ENCODE data around the gene IGFLR1. TPM values are rescaled to one million over a fixed set of nuclear protein-coding genes. Genes with fewer than 3 reads are reported as not detected.

Gene IGFLR1
- total and polyA plus RNA-seq, 8 donors, result 1.3 to 17.3 (median 7.3) TPM

DNA sequence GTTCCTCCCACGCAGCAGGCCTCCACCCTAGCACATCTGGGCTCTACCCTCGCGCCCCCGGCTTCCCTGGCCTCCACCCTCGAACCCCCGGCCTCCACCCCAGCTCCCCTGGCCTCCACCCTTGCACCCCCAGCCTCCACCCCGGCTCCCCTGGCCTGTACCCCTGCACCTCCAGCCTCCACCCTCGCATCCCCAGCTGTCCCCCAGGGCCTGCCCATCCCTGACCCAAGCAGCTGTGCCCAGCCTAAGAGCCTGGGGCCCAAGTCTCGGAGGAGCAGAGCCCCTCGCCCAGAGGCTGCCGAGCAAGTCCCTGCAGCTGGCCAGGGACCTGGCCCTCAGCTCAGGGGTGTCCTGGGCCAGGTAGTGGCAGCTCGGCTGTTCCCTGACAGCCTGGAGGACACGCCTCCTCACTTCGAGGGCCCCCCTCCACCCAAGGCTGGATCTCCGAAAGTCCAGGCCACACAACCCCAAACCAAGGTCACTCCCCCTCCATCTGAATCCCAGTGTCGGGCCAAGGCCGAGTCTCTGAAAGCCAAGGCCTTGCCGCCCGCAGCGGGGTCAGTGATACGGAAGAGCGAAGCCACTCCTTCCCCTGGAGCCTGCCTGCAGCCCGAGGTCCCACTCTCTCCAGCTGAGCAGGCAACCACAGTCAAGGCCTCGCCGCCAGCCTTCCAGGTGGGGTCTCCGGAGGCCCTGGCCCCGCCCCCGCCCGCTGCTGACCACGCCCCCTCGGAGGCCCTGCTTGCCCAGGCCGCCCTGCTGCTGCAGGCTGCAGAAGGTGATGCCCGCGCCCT, 25.2 kb upstream of the IGFLR1 start:
- no peak overlapping the region for H3K4me3 ChIP-seq
- peak; percentile 64 to 85 (median 68) for DNase-seq
- H3K27me3 ChIP-seq, result no peaks in the 10 kb centered on the region

DNA sequence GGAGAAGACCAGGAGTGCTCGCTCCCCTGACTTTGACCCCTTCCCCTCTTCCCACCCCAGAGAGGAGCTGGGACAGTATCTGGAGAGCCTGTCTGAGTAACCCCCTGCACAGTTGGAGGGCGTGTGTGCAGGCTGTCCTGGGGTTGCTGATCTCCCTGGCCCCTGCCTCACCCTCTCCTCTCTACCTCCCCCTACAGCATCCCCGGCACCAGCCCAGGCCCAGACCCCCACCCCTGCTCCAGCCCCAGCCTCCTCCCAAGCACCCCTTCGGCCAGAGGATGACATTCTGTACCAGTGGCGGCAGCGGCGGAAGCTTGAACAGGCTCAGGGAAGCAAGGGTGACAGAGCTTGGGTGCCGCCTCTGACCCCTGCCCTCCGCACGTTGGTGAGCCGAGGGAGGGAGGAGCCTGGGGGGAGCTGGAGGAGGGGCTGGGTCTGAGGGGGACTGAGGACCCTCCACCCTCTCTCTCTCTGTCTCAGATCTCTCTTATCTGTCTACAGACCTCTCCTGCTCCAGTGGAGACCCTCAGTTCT, 24.4 kb upstream of the IGFLR1 start:
- Histone ChIP-seq H3K4me1 (peaks cover 0 to 3% (median 0%) of the 10 kb centered on the region in 3 donors), H3K27ac (no peak overlapping the region), H3K36me3 (no peaks in the 10 kb centered on the region), H3K27me3 (no peaks in the 10 kb centered on the region), H3K9me3 (no peaks in the 10 kb centered on the region), H3K4me3 (no peak overlapping the region)
- intact Hi-C loops (cut with DNase I), result no loop called here
- DNase-seq (peak in 2 of 6 donors; percentile 27 to 58), ATAC-seq (no peak), FAIRE-seq (no peak)
- WGBS, 2 donors, result 86 to 87% methylated on average over 11 of the region's 11 CpGs
- TF ChIP-seq, protein P1, sequence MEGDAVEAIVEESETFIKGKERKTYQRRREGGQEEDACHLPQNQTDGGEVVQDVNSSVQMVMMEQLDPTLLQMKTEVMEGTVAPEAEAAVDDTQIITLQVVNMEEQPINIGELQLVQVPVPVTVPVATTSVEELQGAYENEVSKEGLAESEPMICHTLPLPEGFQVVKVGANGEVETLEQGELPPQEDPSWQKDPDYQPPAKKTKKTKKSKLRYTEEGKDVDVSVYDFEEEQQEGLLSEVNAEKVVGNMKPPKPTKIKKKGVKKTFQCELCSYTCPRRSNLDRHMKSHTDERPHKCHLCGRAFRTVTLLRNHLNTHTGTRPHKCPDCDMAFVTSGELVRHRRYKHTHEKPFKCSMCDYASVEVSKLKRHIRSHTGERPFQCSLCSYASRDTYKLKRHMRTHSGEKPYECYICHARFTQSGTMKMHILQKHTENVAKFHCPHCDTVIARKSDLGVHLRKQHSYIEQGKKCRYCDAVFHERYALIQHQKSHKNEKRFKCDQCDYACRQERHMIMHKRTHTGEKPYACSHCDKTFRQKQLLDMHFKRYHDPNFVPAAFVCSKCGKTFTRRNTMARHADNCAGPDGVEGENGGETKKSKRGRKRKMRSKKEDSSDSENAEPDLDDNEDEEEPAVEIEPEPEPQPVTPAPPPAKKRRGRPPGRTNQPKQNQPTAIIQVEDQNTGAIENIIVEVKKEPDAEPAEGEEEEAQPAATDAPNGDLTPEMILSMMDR (IDR thresholded peaks at IDR 0.05), result no peak

More for the DNA sequence above, 25.2 kb upstream of the IGFLR1 start:
- Histone ChIP-seq H3K36me3 (no peaks in the 10 kb centered on the region), H3K9me3 (no peaks in the 10 kb centered on the region), H3K4me1 (peaks cover 0 to 3% (median 0%) of the 10 kb centered on the region in 3 donors), H3K27ac (peak overlapping the region in 1 of 4 donors; percentile 33)
- intact Hi-C loops (cut with DNase I), result no loop called here
- TF ChIP-seq, protein P1 (IDR thresholded peaks at IDR 0.05), result no peak
- FAIRE-seq (no peak), ATAC-seq (peak; percentile 60 to 95 (median 80))
- WGBS, 2 donors, result 36 to 38% methylated on average over 34 of the region's 34 CpGs

DNA sequence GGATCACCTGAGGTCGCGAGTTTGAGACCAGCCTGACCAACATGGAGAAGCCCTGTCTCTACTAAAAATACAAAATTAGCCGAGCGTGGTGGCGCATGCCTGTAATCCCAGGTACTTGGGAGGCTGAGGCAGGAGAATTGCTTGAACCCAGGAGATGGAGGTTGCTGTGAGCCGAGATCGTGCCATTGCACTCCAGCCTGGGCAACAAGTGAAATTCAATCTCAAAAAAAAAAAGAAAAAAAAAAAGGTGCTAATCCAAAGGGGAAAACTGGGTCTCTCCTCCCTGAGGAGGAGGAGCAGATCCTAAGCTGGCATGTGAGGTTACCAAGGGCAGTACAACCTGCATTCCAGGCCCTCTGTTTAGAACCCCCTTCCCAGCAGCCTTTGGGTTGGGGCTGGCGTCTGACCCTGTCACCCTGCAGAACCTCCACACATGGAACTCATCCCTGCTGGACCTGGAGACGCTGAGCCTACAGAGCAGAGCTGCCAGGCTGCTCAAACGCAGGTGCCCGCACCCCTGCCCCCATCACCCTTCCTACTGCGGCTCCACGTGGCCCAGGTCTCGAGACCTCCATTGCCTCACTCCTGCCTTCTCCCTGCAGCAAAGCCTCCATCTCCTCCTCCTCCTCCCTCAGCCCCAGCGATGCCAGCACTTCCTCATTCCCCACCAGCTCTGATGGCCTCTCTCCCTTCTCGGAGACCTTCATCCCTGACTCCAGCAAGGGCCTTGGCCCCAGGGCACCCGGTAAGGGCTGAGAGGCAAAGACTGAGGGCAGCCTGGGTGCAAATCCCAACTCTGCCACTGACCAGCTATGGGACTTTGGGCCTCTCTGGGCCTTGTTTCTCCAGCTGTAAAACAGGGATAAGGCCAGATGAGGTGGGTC, 22.4 kb upstream of the IGFLR1 start:
- FAIRE-seq (no peak), DNase-seq (no peak), ATAC-seq (no peak)
- peaks cover 0 to 3% (median 0%) of the 10 kb centered on the region in 3 donors for H3K4me1 ChIP-seq
- H3K4me3 ChIP-seq, result no peak overlapping the region
- H3K27me3 ChIP-seq, result no peaks in the 10 kb centered on the region
- 92 to 93% methylated on average over 17 of the region's 17 CpGs for WGBS, 2 donors
- H3K36me3 ChIP-seq, result no peaks in the 10 kb centered on the region
- no peaks in the 10 kb centered on the region for H3K9me3 ChIP-seq
- TF ChIP-seq, protein P1 (IDR thresholded peaks at IDR 0.05), result no peak
- intact Hi-C loops (cut with DNase I), result no loop called here
- no peak overlapping the region for H3K27ac ChIP-seq

DNA sequence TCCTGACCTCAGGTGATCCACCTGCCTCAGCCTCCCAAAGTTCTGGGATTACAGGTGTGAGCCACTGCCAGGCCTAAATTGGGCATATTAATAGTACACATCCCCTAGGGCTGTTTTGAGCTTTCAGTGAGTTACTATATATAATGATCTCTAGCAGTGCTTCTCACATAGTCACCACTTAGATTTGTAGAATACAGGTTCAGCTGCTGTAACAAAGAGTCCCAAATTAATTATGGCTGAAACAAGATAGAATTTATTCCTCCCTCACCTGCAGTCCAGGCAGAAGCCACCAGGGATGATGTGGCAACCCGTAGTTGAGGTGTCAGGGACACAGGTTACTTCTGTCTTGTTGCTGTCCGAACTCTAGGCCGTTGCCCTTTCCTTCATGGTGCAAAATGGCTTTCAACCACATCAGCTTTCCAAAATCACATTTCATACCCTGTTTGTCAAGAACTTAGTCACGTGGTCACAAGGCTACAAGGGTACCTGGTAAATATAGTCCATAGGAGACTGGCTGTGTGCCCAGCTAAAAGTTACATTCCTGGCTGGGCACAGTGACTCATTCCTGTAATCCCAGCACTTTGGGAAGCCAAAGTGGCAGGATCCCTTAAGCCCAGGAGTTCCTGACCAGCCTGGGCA, 18.6 kb upstream of the IGFLR1 start:
- DNase-seq, result peak in 1 of 6 donors; percentile 43
- TF ChIP-seq, protein P1 (IDR thresholded peaks at IDR 0.05), result no peak
- no peak for ATAC-seq
- Histone ChIP-seq H3K27me3 (no peaks in the 10 kb centered on the region), H3K27ac (no peak overlapping the region), H3K9me3 (no peaks in the 10 kb centered on the region), H3K36me3 (no peaks in the 10 kb centered on the region), H3K4me1 (peaks cover 0 to 17% (median 8%) of the 10 kb centered on the region in 3 donors), H3K4me3 (no peak overlapping the region)
- intact Hi-C loops (cut with DNase I), result no loop called here
- WGBS, 2 donors, result 88 to 96% methylated on average over 4 of the region's 4 CpGs
- no peak for FAIRE-seq

All from pancreas (tissue), 10 donors.